Mammary epithelial cell (primary cell): Measurements from ENCODE around the gene TJP2.

Source experiments
- CTCF ChIP-seq, 2 donors: IDR thresholded peaks in 1 of 2; conservative IDR thresholded peaks in 1 of 2; 2 replicates each; pipeline ENCODE4 v1.5.1; 2011 to 2012; ENCODE audit warnings: inconsistent platforms in 2 of 2, low read length in 2 of 2, mild to moderate bottlenecking in 2 of 2, control low read depth in 1 of 2, low read depth in 1 of 2; ENCODE audit not compliant: insufficient read depth in 1 of 2; ENCODE audit errors: extremely low read depth in 1 of 2
- EZH2 ChIP-seq: IDR thresholded peaks from 2 replicates; pipeline ENCODE4 v1.6.1; 2012; ENCODE audit warnings: low read length, inconsistent platforms, borderline replicate concordance

- TF ChIP-seq CTCF (conservative IDR thresholded peaks at IDR 0.05 in 1 of 2, IDR thresholded peaks at IDR 0.05 in 1 of 2; ENCODE audit: extremely low read depth in 1 of 2, insufficient read depth in 1 of 2, low read depth in 1 of 2, low read length in 2 of 2) (no peak), EZH2 (no peak)
Measured at GRCh38 chr9:69273161-69273560, 99.1 kb downstream of the TJP2 start.
